GM12878 (cell line): Measurements from ENCODE around the gene NUAK2. TPM values are rescaled to one million over a fixed set of nuclear protein-coding genes. Genes with fewer than 3 reads are reported as not detected.

Experiments
- EED ChIP-seq: sonication (generic); IDR thresholded peaks from 2 replicates; pipeline ENCODE4 v1.6.1; 2016; ENCODE audit warnings: antibody characterized with exemption, low read depth
- FOS ChIP-seq: IDR thresholded peaks from 3 replicates; pipeline ENCODE4 v1.6.1; 2011; ENCODE audit warnings: borderline replicate concordance; ENCODE audit not compliant: insufficient read length; ENCODE audit errors: extremely low read depth
- MXI1 ChIP-seq: fragments of 150-350 bp; IDR thresholded peaks from 2 replicates; pipeline ENCODE4 v1.6.1; 2011; ENCODE audit warnings: low read depth, mild to moderate bottlenecking, inconsistent platforms, low read length, improper control_type of control experiment
- PAX5 ChIP-seq: IDR thresholded peaks from 2 replicates; pipeline ENCODE4 v1.6.1; 2011; ENCODE audit warnings: low read depth, low read length, borderline replicate concordance
- TARDBP ChIP-seq: IDR thresholded peaks from 2 replicates; pipeline ENCODE4 v1.6.1; 2016; ENCODE audit warnings: borderline replicate concordance
- TBL1XR1 ChIP-seq: IDR thresholded peaks from 2 replicates; pipeline ENCODE4 v1.6.1; 2012; ENCODE audit warnings: low read depth, low read length, improper control_type of control experiment
- ZBTB40 ChIP-seq: fragments of 450-650 bp; IDR thresholded peaks from 2 replicates; pipeline ENCODE4 v1.6.1; 2016; ENCODE audit warnings: mild to moderate bottlenecking, moderate library complexity, borderline replicate concordance
- polyA plus RNA-seq, 11 experiments: library from polyadenylated mRNA; depleted of rRNA in 4 of 11; unstranded in 6 of 11; stranded (reverse) in 5 of 11; fragments of >200 nt; fragmentation: Nextera tagmentation in 4 of 11; fragmentation: Illumina TruSeq in 1 of 11; extraction: Ambion mirVana in 4 of 11; extraction: Trizol in 1 of 11; gene quantifications; 1 replicate in 1 of 11; 2 replicates in 10 of 11; pipeline versions ENCODE4 v1.2.1 to v1.2.3, GENCODE V29; 2011 to 2016; ENCODE audit warnings: inconsistent platforms in 2 of 11, missing spikeins in 2 of 11, low read depth in 1 of 11
- total RNA-seq, 4 experiments: library from RNA; depleted of rRNA in 3 of 4; stranded (reverse); fragments of >200 nt in 3 of 4; fragmentation: Illumina TruSeq in 1 of 4; extraction: Trizol in 1 of 4; gene quantifications; 2 replicates each; pipeline versions ENCODE4 v1.2.1 to v1.2.3, GENCODE V29; 2013 to 2021
- TF ChIP-seq, protein P1 (sequence below): fragments of 450-650 bp; IDR thresholded peaks from 2 replicates; pipeline ENCODE4 v1.6.1; 2017; ENCODE audit warnings: mild to moderate bottlenecking, moderate library complexity
- TF ChIP-seq, protein P2 (sequence below): fragments of 450-650 bp; IDR thresholded peaks from 2 replicates; pipeline ENCODE4 v1.6.1; 2018; ENCODE audit warnings: borderline replicate concordance, mild to moderate bottlenecking; ENCODE audit not compliant: partially characterized antibody
- TF ChIP-seq, protein P3 (sequence below): IDR thresholded peaks from 2 replicates; pipeline ENCODE4 v1.6.1; 2012; ENCODE audit warnings: improper control_type of control experiment, low read depth, low read length; ENCODE audit not compliant: insufficient replicate concordance

NUAK2 gene
- total and polyA plus RNA-seq, 10 of the 15 experiments (the other 5 are each of a cell fraction or from before 2014, with no cell fraction given): 0.27 to 3.0 (median 1.2) TPM

GRCh38 chr1:205287767-205288559, 33.6 kb downstream of the NUAK2 start (continued):
- TF ChIP-seq, protein P1, sequence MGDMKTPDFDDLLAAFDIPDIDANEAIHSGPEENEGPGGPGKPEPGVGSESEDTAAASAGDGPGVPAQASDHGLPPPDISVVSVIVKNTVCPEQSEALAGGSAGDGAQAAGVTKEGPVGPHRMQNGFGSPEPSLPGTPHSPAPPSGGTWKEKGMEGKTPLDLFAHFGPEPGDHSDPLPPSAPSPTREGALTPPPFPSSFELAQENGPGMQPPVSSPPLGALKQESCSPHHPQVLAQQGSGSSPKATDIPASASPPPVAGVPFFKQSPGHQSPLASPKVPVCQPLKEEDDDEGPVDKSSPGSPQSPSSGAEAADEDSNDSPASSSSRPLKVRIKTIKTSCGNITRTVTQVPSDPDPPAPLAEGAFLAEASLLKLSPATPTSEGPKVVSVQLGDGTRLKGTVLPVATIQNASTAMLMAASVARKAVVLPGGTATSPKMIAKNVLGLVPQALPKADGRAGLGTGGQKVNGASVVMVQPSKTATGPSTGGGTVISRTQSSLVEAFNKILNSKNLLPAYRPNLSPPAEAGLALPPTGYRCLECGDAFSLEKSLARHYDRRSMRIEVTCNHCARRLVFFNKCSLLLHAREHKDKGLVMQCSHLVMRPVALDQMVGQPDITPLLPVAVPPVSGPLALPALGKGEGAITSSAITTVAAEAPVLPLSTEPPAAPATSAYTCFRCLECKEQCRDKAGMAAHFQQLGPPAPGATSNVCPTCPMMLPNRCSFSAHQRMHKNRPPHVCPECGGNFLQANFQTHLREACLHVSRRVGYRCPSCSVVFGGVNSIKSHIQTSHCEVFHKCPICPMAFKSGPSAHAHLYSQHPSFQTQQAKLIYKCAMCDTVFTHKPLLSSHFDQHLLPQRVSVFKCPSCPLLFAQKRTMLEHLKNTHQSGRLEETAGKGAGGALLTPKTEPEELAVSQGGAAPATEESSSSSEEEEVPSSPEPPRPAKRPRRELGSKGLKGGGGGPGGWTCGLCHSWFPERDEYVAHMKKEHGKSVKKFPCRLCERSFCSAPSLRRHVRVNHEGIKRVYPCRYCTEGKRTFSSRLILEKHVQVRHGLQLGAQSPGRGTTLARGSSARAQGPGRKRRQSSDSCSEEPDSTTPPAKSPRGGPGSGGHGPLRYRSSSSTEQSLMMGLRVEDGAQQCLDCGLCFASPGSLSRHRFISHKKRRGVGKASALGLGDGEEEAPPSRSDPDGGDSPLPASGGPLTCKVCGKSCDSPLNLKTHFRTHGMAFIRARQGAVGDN: 0 out of 2 replicates have a peak, but pooled peaks have one; percentile 54
- TF ChIP-seq MXI1: peak; percentile 74; the same call in 1 of the 2 replicates
- TF ChIP-seq, protein P2, sequence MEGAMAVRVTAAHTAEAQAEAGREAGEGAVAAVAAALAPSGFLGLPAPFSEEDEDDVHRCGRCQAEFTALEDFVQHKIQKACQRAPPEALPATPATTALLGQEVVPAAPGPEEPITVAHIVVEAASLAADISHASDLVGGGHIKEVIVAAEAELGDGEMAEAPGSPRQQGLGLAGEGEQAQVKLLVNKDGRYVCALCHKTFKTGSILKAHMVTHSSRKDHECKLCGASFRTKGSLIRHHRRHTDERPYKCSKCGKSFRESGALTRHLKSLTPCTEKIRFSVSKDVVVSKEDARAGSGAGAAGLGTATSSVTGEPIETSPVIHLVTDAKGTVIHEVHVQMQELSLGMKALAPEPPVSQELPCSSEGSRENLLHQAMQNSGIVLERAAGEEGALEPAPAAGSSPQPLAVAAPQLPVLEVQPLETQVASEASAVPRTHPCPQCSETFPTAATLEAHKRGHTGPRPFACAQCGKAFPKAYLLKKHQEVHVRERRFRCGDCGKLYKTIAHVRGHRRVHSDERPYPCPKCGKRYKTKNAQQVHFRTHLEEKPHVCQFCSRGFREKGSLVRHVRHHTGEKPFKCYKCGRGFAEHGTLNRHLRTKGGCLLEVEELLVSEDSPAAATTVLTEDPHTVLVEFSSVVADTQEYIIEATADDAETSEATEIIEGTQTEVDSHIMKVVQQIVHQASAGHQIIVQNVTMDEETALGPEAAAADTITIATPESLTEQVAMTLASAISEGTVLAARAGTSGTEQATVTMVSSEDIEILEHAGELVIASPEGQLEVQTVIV: peak; percentile 37
- TF ChIP-seq TARDBP: peak; percentile 86
- no peak for TF ChIP-seq FOS
- TF ChIP-seq ZBTB40: peak; percentile 68; the same call in 1 of the 2 replicates
- peak; percentile 99 for TF ChIP-seq EED
- TF ChIP-seq PAX5: peak; percentile 99
- peak; percentile 100 for TF ChIP-seq TBL1XR1
- TF ChIP-seq, protein P3, sequence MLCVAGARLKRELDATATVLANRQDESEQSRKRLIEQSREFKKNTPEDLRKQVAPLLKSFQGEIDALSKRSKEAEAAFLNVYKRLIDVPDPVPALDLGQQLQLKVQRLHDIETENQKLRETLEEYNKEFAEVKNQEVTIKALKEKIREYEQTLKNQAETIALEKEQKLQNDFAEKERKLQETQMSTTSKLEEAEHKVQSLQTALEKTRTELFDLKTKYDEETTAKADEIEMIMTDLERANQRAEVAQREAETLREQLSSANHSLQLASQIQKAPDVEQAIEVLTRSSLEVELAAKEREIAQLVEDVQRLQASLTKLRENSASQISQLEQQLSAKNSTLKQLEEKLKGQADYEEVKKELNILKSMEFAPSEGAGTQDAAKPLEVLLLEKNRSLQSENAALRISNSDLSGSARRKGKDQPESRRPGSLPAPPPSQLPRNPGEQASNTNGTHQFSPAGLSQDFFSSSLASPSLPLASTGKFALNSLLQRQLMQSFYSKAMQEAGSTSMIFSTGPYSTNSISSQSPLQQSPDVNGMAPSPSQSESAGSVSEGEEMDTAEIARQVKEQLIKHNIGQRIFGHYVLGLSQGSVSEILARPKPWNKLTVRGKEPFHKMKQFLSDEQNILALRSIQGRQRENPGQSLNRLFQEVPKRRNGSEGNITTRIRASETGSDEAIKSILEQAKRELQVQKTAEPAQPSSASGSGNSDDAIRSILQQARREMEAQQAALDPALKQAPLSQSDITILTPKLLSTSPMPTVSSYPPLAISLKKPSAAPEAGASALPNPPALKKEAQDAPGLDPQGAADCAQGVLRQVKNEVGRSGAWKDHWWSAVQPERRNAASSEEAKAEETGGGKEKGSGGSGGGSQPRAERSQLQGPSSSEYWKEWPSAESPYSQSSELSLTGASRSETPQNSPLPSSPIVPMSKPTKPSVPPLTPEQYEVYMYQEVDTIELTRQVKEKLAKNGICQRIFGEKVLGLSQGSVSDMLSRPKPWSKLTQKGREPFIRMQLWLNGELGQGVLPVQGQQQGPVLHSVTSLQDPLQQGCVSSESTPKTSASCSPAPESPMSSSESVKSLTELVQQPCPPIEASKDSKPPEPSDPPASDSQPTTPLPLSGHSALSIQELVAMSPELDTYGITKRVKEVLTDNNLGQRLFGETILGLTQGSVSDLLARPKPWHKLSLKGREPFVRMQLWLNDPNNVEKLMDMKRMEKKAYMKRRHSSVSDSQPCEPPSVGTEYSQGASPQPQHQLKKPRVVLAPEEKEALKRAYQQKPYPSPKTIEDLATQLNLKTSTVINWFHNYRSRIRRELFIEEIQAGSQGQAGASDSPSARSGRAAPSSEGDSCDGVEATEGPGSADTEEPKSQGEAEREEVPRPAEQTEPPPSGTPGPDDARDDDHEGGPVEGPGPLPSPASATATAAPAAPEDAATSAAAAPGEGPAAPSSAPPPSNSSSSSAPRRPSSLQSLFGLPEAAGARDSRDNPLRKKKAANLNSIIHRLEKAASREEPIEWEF: peak; percentile 90
